ENCODE data around the gene PPP1R36. TPM values are rescaled to one million over a fixed set of nuclear protein-coding genes. Genes with fewer than 3 reads are reported as not detected.
"Not testable (repeated sequence)": the region's sequence is repeated elsewhere in the genome, so short reads cannot be mapped to it uniquely, and the experiment has no call there.

Gene PPP1R36
- total RNA-seq, 1 donor from 2014 or later: 1.2 TPM

- Histone ChIP-seq H3K4me3 (ENCODE audit: low read depth, low read length) (no peak overlapping the region), H3K27me3 (ENCODE audit: control insufficient read depth, insufficient read depth, low read length) (no peaks in the 10 kb centered on the region), H3K36me3 (ENCODE audit: control insufficient read depth, insufficient read depth, low read length) (no peaks in the 10 kb centered on the region)
- no peak for DNase-seq (ENCODE audit: low read depth)
- no peak for TF ChIP-seq CTCF (IDR thresholded peaks at IDR 0.05; ENCODE audit: insufficient read depth, low read length, poor library complexity, severe bottlenecking)
Observed at GRCh38 chr14:64516969-64517368, 32.8 kb upstream of the PPP1R36 start.

GRCh38 chr14:64517667-64518066, 32.1 kb upstream of the PPP1R36 start:
- DNase-seq (ENCODE audit: low read depth); H3K36me3 ChIP-seq (ENCODE audit: control insufficient read depth, insufficient read depth, low read length); H3K4me3 ChIP-seq (ENCODE audit: low read depth, low read length); H3K27me3 ChIP-seq (ENCODE audit: control insufficient read depth, insufficient read depth, low read length): not testable (repeated sequence)

DNA sequence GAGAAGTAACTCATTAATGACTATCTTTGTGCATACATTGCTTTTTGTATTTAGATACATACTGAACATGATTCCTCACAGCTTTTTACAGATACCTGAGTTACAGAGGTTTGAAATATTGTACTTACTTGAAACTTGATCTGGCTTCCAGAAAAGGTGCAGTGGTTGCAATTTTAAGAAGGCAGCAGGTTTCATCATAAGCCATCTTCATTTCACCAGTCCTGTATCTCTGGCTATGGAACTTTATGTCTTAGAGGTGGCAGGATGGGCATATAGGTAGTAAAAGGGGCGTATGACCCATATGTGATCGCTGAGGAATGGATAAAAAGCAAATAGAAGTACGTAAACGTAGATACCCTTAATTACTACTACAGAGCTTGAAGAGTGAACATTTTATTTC, 31.5 kb upstream of the PPP1R36 start:
- Histone ChIP-seq H3K4me3 (ENCODE audit: low read depth, low read length) (no peak overlapping the region), H3K27me3 (ENCODE audit: control insufficient read depth, insufficient read depth, low read length) (no peaks in the 10 kb centered on the region), H3K36me3 (ENCODE audit: control insufficient read depth, insufficient read depth, low read length) (no peaks in the 10 kb centered on the region)
- TF ChIP-seq CTCF (IDR thresholded peaks at IDR 0.05; ENCODE audit: insufficient read depth, low read length, poor library complexity, severe bottlenecking): no peak
- no peak for DNase-seq (ENCODE audit: low read depth)

- H3K36me3 ChIP-seq (ENCODE audit: control insufficient read depth, insufficient read depth, low read length): no peaks in the 10 kb centered on the region
- no peak for DNase-seq (ENCODE audit: low read depth)
- no peaks in the 10 kb centered on the region for H3K27me3 ChIP-seq (ENCODE audit: control insufficient read depth, insufficient read depth, low read length)
- TF ChIP-seq CTCF (IDR thresholded peaks at IDR 0.05; ENCODE audit: insufficient read depth, low read length, poor library complexity, severe bottlenecking): no peak
- H3K4me3 ChIP-seq (ENCODE audit: low read depth, low read length): no peak overlapping the region
Observed at GRCh38 chr14:64520699-64521098, 29.1 kb upstream of the PPP1R36 start.

GRCh38 chr14:64522591-64523355, 27.0 kb upstream of the PPP1R36 start:
- Histone ChIP-seq H3K4me3 (ENCODE audit: low read depth, low read length) (no peak overlapping the region), H3K27me3 (ENCODE audit: control insufficient read depth, insufficient read depth, low read length) (no peaks in the 10 kb centered on the region), H3K36me3 (ENCODE audit: control insufficient read depth, insufficient read depth, low read length) (no peaks in the 10 kb centered on the region)
- no peak for DNase-seq (ENCODE audit: low read depth)
- no peak for TF ChIP-seq CTCF (IDR thresholded peaks at IDR 0.05; ENCODE audit: insufficient read depth, low read length, poor library complexity, severe bottlenecking)

DNA sequence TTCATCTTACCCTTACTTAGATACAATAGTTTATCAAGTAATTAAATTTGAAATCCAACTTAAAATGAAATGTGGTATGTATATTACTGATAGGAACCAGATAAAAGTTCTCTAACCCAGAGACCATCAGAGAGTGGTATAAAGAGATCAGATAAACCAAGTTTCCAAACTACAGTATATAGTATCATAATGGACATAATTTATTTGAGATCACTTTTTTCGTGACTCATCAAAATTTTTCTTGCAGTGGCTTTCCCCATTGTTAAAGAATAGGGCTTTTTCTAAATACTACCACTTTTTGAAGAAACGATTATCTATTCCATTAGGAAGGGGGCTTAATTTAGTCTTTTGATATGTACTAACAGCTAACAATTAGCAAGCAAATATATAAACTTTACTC, 24.4 kb upstream of the PPP1R36 start:
- no peaks in the 10 kb centered on the region for H3K27me3 ChIP-seq (ENCODE audit: control insufficient read depth, insufficient read depth, low read length)
- no peak overlapping the region for H3K4me3 ChIP-seq (ENCODE audit: low read depth, low read length)
- no peak for DNase-seq (ENCODE audit: low read depth)
- TF ChIP-seq CTCF (IDR thresholded peaks at IDR 0.05; ENCODE audit: insufficient read depth, low read length, poor library complexity, severe bottlenecking): no peak
- H3K36me3 ChIP-seq (ENCODE audit: control insufficient read depth, insufficient read depth, low read length): peaks cover 1% of the 10 kb centered on the region
